GM19025 (cell line): ENCODE results near the gene TRPV3.
"Not testable (repeated sequence)": the region's sequence is repeated elsewhere in the genome, so short reads cannot be mapped to it uniquely, and the experiment has no call there.

ENCODE experiments used
- ATAC-seq: cut with Tn5 transposase; IDR thresholded peaks from one replicate; pipeline ENCODE4 v1.9.1; 2021; ENCODE audit warnings: mild to moderate bottlenecking, low read depth, moderate library complexity; ENCODE audit not compliant: unreplicated experiment

The TRPV3 gene

DNA sequence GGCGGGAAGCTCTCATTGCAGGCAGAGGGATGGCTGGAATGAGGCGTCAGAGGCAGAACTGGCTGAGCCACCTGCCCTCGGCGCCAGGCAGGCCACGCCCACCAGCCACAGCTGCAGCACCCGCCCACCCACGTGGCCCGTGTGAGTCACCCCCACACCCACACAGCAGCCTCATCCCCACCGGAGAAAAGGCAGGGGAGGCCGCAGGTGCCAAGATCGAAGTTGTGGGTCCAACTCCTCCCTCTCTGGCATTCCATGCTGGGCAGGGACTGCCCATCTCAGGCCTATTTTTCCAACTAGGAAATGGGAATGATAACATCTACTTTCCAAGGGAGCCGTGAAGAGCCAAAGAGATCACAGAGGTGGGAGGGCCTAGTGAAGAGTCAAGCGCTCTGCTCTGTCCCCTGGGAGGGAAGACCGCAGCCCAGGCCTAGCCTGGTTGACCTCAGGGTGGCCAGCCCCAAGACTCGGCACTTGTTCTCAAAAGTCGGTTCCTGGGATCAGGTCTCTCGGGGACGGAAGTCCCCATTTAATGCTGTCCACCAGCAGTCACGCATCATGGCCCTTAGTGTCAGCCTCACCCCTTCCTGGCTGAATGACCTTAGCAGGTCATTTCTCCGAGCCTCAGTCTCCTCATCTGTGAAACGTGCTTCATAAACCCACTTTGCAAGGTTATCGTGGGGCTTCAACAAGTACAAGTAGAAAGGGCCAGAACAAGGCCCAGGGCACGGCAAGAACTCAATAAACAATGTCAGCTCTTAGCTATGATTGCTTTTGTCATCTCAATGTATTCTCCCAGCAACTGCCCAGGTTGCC lies at the start of gene TRPV3:
TSS of gene TRPV3 (minus strand) at position 45 of the 816 bp plus-strand sequence. CDS start 2,962 bp downstream, outside the sequence.
- ATAC-seq: peak; percentile 37

- ATAC-seq: no peak
Observed at GRCh38 chr17:3603870-3604259, 46.3 kb upstream of the TRPV3 start.

GRCh38 chr17:3603119-3603869 lies 45.7 kb upstream of the TRPV3 start:
- ATAC-seq: no peak

GRCh38 chr17:3602499-3602898 lies 44.9 kb upstream of the TRPV3 start:
- no peak for ATAC-seq

DNA sequence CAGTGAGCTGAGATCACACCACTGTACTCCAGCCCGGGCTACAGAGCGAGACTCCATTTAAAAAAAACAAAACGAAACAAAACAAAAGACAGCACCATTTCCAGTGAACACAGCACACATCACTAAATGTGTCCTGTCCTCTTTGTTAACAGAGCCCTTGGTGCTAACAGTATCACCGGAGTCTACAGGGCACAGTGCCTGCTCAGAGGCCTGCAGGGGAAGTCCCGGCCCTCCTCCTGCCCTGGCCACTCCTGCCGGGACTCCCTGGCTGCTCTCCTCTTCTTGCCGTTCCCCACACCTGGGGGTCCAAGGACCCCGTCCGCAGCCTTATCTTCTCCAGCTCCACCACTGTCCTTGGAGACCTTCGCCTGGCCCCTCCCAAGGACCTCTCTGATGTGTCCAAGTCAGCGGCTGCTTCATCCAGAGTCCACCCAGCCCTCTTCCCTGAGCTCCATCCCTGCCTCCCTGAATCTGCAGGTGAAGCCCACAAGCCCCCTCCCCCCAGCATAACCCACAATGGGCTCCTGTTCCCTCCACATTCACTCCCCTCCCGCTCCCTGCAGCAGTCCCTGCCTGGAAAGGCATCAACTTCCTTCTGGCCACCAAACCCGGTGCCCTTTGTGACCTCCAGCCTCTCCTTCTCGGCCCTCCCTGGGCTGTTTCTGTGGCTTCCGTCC lies 43.1 kb upstream of the TRPV3 start:
- no peak for ATAC-seq

- no peak for ATAC-seq
Observed at GRCh38 chr17:3598078-3598477, 40.5 kb upstream of the TRPV3 start.

GRCh38 chr17:3596804-3597464 lies 39.3 kb upstream of the TRPV3 start:
- ATAC-seq: no peak

- ATAC-seq: no peak
Observed at GRCh38 chr17:3594976-3595375, 37.4 kb upstream of the TRPV3 start.

GRCh38 chr17:3594051-3594800 lies 36.6 kb upstream of the TRPV3 start:
- ATAC-seq: no peak

- no peak for ATAC-seq
Observed at GRCh38 chr17:3593384-3593783, 35.8 kb upstream of the TRPV3 start.

DNA sequence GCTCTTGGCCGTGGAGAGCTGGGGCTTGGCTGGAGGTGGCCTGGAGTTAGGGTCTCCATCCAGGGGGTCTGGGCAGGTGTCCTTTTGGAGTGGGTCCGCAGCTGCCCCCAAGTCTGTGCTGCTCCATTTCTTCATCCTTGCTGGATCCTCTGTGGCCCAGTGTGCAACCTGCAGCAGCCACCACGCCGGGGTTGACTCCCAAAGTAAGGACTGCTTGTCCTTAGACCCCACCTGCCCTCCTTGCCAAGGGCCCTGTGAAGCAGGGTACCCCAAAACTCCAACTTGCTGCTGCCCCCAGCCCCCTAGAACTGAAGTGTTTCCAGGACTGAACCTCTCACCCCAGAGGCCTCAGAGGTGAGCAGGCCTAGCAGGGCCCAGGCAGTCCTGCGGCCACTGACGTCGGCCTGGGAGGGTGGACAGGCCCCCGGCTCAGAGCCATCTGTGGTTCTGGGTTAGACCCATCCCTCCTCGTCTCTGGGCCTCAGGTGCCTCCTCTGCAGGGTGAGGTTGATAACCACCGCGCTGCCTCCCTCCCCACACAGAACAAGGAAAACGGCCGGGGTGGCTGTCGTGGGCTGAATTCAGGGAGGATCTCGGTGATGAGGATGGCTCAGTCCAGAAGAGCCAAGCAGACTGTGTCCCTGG lies 34.7 kb upstream of the TRPV3 start:
- ATAC-seq: no peak

- no peak for ATAC-seq
Observed at GRCh38 chr17:3590768-3591167, 33.2 kb upstream of the TRPV3 start.

GRCh38 chr17:3590231-3590630 lies 32.6 kb upstream of the TRPV3 start:
- ATAC-seq: no peak

GRCh38 chr17:3589784-3590183 lies 32.2 kb upstream of the TRPV3 start:
- ATAC-seq: no peak

- no peak for ATAC-seq
Observed at GRCh38 chr17:3585826-3586225, 28.2 kb upstream of the TRPV3 start.

- ATAC-seq: no peak
Observed at GRCh38 chr17:3583456-3583855, 25.8 kb upstream of the TRPV3 start.

- ATAC-seq: no peak
Observed at GRCh38 chr17:3582915-3583314, 25.3 kb upstream of the TRPV3 start.

GRCh38 chr17:3578667-3579066 lies 21.1 kb upstream of the TRPV3 start:
- ATAC-seq: not testable (repeated sequence)

- no peak for ATAC-seq
Observed at GRCh38 chr17:3576970-3577369, 19.4 kb upstream of the TRPV3 start.

- no peak for ATAC-seq
Observed at GRCh38 chr17:3575511-3575910, 17.9 kb upstream of the TRPV3 start.
